ENCODE results near the gene CEP68.

DNA sequence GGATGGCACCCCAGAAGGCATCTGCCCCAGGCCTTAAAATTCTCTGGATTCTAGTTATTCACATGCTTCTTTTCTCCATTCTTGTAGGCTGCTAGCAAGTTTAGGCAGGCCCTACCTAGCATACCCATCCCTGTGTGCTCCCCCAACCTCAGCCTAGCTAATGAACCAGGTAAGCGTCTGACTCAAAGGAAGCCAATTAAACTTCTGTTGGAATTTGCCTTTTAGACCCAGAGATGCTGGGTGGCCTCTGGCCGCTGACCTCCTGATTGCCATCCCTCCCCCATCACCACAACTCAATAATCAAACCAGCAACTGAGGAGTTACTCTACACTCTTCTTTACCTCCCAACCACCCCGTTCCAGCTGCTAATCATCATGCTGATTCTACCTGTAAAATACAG, 19.0 kb upstream of the CEP68 start:
- TF ChIP-seq, protein P1, sequence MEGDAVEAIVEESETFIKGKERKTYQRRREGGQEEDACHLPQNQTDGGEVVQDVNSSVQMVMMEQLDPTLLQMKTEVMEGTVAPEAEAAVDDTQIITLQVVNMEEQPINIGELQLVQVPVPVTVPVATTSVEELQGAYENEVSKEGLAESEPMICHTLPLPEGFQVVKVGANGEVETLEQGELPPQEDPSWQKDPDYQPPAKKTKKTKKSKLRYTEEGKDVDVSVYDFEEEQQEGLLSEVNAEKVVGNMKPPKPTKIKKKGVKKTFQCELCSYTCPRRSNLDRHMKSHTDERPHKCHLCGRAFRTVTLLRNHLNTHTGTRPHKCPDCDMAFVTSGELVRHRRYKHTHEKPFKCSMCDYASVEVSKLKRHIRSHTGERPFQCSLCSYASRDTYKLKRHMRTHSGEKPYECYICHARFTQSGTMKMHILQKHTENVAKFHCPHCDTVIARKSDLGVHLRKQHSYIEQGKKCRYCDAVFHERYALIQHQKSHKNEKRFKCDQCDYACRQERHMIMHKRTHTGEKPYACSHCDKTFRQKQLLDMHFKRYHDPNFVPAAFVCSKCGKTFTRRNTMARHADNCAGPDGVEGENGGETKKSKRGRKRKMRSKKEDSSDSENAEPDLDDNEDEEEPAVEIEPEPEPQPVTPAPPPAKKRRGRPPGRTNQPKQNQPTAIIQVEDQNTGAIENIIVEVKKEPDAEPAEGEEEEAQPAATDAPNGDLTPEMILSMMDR (IDR thresholded peaks at IDR 0.05): no peak
- TF ChIP-seq POLR2A (IDR thresholded peaks at IDR 0.05): no peak
